Ovary (tissue), 3 donors: ENCODE results near the gene OPN1MW3.
"Not testable (repeated sequence)": the region's sequence is repeated elsewhere in the genome, so short reads cannot be mapped to it uniquely, and the experiment has no call there.

ENCODE experiments used
- CTCF ChIP-seq, 3 donors: fragments of 450-650 bp in 2 of 3; fragments of 200-600 bp in 1 of 3; IDR thresholded peaks; one replicate each; pipeline versions ENCODE4 v1.5.1 to v1.8.0; 2016 to 2022; ENCODE audit warnings: antibody characterized with exemption in 3 of 3, mild to moderate bottlenecking in 1 of 3
- EP300 ChIP-seq: sonication (generic); formaldehyde crosslinking; IDR thresholded peaks from one replicate; pipeline ENCODE4 v1.6.1; 2017; ENCODE audit warnings: antibody characterized with exemption
- POLR2A ChIP-seq: fragments of 450-650 bp; IDR thresholded peaks from one replicate; pipeline ENCODE4 v1.6.1; 2017; ENCODE audit warnings: antibody characterized with exemption, mild to moderate bottlenecking, moderate library complexity
- donor health status: DM: no; HTN: no; CAD: no.

GRCh38 chrX:154269245-154269644 is 11.9 kb downstream of the OPN1MW3 start:
- TF ChIP-seq POLR2A; CTCF (IDR thresholded peaks at IDR 0.05); EP300: not testable (repeated sequence)
